NCI-H526 treated with DMSO at 0.1 percent for 48 hours (cell line): ENCODE data around the gene FGD2.
A peak's percentile ranks its signal among the peaks of the same experiment; 100 is the strongest.
"Not testable (repeated sequence)": the region's sequence is repeated elsewhere in the genome, so short reads cannot be mapped to it uniquely, and the experiment has no call there.

Experiments used
- DNase-seq: peaks from one replicate; lab custom pipeline; 2025; lab: John Stamatoyannopoulos, UW

The FGD2 gene

DNA sequence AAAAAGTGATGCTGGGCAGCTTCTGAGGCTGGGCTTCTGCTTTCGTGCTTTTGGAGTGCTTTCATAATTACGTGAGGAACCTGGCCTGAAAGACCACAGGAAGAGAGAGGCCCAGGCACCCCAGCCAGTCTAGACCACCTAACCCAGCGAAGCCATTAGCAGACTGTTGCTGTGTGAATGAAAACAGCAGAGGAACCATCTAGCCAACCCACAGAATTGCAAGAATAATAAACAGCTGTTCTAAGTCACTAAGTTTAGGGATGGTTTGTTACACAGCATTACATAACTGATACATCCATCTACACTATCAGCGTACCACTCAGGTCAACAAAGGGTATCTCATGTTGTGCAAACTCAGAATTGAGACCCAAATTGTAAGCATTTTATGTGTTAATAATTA lies 34.5 kb downstream of the FGD2 start:
- no peak for DNase-seq

DNA sequence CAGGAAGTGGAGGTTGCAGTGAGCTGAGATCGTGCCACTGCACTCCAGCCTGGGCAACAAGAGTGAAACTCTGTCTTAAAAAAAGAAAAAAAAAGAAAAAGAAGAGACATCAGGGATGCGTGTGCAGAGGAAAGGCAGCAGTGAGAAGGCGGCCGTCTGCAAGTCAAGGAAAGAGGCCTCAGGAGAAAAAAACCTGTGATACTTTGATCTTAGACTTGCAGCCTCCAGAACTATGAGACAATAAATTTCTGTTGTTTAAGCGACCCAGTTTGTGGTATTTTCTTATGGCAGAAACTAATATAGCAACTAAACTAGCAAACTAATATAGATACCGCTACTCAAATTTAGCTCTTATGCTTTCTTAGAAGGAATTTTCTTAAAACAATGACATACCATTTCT lies 36.1 kb downstream of the FGD2 start:
- no peak for DNase-seq

DNA sequence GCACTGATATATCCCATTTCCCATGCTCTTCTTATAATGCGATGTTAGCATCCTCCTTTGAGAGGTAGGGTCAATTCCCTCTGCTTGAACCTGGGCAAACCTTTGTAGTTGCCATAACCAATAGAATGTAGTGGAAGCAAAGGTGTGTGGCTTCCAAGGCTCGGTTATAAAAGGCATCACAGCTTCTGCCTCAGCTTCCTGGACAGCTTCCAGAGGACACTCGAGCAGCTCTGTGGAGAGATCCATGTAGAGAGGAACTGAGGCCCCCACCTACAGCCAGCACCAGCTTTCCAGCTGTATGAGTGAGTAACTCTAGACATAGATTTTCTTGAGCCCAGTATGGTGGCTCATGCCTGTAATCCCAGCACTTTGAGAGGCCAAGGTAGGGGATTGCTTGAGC lies 36.7 kb downstream of the FGD2 start:
- no peak for DNase-seq

DNA sequence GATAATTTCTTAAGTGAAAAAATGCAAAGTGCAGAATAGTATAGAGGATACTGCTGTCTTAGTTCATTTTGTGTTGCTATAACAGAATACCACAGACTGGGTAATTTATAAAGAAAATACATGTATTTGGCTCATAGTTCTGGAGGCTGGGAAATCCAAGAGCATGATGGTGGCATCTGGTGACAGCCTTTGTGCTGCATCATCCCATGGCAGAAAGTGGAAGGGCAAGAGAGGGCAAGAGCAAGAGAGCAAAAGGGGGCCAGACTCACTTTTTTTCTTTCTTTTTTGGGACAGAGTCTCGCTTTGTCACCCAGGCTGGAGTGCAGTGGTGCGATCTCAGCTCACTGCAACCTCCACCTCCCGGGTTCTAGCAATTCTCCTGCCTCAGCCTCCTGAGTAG lies 37.6 kb downstream of the FGD2 start:
- not testable (repeated sequence) for DNase-seq

DNA sequence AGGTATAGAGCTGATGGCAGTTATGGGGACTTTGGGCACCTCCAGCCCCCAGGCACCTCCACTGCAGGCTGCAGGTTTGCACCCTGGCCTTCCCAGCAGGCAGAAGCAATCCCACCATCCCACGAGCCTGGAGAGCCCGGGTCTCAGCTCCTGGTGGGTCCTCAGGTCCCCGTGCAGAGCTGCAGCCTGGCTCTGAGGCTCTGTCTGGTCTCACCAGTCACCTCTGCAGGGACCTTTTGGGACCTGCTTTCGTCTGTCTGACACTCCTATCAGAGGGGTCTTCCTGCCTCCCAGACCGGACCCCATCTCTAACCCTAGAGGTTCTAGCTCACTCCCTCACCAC lies 41.9 kb downstream of the FGD2 start:
- no peak for DNase-seq

DNA sequence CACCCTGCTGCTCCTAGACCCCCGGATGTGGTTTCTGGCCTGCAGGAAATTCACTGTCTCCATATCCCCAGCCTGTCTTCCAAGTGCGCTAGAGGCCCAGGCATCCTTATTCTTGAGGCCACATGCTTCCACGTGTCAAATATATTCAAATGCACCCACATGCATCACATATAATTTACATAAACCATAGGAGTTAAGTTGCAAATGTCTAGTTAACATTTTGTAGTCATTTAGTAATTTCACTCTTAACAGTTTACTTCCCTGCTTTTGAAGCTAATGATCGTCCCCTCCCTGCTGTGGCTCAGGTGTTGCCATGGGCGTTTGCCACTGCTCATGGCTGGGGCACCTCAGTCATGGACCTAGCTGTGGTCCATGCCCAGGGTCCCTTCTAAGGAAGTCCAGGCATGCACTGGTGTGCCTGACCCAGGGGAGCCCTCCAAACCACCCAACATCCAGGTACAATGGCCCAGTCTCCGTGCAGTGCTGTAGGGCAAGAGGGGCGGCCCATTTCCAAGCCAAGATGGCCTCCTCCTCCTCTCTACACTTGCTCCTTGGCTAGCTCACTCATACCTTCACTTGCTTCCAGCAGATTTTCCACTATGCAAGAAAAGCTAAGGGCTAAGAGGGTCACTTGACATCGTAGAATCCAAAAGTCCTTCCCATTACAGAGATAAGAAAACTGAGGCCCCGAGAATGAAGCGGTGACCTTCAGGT lies 42.4 kb downstream of the FGD2 start:
- DNase-seq, result no peak

DNA sequence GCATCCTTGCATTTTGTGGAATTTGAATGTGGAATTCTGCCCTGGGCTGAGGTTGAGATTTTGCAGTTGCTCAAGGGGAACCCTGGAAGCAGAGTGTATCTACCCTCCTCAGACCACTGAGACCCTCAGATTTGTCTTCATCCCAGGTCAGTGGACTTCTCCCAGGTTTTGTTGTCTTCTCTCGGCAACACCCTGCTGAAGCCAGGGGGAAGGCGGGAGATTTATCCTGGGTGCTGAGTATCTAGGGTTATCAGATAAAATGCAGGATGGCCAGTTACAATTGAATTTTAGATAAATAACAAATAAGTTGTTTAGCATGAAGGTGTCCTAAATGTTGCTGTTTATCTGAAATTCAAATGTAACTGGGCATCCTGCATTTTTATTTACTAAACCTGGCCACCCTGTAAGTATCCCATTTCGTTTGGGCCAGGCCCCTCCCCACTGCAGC lies 43.0 kb downstream of the FGD2 start:
- DNase-seq, result no peak

DNA sequence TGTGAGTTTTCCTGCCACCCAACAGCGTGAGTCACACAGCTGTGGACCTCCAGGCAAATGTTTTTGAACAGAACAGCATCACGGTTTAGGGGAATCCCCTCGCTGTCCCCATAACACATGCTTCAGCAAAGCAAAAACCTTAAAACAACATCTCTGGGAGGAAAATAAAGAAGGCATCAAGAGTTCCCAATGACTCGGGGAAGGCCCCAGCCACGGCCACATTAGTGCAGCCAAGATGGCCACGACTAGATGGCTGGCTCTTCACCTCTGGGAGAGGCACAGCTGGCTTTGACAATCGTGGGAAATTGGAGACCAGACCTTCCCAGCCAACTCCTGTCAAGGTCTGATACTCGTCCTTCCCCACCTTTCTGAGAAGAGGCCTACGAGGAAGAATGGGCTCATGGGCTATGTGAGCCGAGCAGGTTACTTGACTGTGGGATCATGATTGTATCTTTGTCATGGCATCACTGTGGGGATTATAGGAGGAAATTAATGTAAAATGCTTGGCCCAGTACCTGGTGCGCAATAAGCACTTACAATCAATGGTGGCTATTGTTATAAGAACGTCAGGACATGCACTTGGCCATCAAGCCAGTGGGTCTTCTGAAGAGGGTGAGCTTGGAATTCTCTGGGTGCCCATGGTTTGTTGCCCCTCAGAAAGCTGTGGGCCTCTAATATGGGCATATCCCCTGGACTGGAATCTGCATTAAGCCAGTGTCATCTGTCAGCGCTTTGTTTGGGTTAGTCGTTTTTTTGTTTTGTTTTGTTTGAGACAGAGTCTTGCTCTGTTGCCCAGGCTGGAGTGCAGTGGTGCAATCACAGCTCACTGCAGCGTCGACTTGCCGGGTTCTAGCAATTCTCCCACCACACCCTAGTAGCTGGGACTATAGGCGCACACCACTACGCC lies 43.6 kb downstream of the FGD2 start:
- DNase-seq, result no peak

DNA sequence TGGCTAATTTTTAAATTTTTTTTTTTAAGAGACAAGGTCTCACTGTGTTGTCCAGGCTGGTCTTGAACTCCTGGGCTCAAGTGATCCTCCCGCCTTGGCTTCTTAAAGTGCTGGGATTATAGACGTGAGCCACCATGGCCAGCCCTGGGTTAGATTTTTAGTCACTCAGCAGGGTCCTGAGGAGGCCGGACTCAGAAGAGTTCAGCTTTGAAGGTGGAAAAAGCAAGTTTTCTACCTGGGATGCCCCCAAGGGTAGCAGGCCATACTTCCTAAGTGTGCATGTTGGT lies 44.2 kb downstream of the FGD2 start:
- DNase-seq, result no peak

DNA sequence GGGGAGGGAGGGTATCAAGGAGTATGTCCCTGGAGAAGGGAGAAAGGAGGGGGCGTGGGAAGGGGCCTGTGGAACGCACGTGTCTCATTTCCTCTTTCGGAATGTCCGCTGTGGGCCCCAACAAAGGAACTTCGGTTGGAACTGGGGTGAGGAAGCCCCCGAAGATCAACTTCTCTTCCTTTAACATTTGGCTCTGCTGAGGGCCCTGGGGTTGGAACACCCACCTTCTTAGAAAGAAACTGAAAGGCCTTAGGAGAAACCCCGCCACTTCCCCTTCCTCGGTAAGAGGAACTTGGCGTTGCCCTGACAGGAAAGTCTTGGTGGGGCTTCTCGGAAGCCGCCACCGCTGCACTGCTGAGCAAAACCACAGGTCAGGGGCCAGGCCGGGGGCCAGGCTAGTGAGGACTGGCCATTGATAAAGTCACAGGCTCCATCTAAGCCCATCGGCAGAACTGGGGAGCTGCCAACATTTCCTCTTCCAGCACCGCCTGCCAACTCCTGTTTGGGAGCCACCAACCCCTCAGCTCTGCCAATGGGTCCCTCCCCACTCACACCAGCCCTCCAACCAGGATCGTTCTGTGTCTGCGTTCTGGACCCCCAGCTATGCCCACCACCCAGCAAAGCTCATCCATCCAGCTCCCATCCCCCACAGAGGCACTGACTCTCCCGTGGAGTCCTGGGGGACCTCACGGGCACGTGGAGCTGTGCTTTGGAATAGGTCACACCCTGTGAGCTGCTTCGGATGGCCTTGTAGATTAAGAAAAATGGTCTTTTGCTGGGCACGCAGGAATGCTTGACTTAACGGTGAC lies 44.8 kb downstream of the FGD2 start:
- DNase-seq, result no peak

DNA sequence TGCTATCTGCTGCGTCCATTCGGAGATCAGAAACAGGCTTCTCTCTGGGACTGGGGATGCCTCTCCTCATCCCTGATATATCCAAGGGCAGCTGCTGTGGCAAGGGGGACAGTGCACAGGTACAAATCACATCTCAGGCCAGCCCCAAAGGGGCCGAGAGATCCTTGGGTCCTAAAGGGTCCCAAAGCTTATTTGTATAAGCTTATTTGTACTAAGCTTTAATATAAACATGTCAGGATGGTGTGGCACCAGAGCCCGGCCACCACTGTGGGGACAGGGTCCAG lies 45.3 kb downstream of the FGD2 start:
- DNase-seq, result no peak

DNA sequence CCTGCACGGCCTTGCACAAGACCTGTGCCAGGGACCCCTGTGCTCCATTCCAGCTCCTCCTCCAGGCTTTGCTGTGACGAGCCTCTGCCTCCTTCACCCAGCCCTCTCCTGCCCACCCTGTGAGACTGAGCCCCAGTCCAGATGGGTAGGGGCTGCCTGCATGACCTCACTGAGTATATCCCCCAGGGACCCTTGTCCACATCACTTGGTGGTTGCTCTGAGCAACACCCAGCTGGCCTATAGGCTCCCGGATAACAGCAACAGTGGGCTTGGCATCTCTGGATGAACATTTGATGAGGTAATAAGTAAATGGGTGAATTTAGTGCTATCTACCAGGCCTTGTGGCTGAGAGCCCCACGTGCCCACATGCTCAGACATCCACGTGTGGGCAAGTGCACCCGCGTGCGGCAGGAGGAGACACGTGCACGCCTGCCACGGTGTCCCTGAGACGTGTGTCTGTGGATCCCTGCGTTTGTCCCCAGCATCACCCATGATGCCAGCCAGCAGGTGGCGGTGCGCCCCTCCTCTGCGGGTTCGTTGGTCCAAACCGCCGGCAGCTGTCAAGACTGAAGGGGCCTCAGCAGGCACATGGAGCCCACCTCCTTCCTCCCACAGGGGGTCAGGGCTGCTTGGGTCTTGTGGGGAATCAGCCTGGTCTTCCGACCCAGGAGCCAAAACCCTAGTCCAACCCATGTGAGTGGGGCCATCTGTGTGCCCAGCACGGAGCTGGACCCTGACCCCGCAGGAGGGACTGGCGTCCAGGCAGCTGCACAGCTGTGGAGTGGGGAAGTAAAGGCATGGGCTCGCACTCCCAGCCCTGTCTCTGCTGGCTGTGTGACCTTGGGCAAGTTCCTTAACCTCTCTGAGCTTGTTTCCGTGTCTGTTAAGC lies 45.9 kb downstream of the FGD2 start:
- peak; percentile 20 for DNase-seq

DNA sequence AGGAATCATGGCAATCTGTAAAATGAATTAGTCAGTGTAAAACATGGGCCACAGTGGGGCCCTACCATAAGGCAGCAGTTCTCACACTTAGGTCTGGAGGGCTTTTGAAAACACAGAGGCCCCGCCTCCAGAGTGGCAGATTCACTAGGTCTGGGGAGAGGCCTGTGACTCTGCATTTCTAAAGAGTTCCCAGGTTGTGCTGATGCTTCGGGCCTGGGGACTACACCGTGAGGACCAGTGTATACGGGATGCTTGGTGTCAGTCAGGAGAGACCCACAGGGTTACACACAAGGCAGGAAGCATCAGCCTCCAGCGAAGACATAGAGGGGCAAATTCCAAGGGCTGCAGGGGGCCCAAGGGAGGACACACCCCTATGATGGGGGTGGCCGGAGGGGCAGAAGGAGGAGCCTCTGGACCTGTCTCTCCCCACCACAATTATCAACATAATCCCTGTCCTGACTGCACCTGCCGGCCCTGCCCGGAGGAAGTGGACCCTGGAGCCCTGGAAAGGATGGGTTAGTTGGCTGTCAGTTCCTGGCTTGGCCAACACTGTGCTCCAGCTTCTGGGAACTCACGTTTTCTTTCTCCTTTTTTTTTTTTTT lies 46.7 kb downstream of the FGD2 start:
- DNase-seq, result no peak

DNA sequence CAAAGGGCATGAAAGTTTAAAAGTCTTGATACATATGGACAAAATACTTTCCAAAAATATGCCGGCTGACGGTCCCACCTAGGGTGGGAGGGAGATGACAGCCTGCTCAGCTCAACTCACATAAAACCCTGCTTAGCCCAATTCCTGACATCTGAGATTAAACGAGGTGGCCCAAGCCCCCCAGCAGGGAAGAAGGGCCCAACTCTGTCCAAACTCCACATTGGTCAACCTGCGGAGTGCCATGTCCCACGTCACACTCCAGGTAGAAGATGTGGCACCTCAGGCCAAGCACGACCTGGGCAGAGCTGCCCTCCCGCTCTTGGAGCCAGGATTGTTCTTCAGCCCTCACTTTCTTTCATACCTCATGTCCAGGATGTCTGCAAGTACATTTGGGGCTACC lies 48.2 kb downstream of the FGD2 start:
- DNase-seq, result no peak

DNA sequence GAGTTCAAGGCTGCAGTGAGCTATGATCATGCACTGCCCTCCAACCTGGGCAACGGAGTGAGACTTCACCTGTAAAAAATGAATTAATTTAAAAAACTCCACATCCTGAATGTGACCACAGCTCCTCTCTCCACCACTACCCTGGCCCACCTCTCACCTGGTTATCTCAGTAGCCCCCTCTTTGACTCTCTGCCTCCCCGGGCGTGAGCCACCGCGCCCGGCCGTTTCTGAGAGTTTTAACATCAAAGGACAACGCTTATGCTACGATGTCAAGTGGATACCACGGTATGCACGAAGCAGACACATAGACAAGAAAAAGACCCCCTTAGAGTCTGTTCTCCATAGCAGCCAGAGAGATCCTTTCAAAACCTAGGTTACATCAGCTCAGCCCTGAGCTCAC lies 48.7 kb downstream of the FGD2 start:
- no peak for DNase-seq

DNA sequence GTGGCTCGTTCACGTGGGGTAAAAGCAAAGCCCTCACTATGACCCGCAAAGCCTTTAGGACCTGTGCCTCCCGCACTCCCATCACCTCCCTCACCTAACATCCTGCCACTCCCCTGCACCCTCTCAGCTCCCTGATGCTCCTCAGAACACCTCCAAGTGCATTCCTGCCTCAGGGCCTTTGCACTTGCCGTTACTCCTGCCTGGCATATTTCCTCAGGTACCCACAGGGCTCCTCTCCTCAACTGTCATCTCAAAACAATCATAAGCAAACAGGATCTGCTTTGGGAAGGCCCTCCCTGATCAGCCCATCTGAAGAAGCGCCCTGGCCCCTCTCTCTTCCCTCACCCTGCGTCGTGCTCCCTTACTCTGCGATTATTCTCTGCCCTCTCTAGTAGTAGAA lies 49.1 kb downstream of the FGD2 start:
- DNase-seq, result no peak

DNA sequence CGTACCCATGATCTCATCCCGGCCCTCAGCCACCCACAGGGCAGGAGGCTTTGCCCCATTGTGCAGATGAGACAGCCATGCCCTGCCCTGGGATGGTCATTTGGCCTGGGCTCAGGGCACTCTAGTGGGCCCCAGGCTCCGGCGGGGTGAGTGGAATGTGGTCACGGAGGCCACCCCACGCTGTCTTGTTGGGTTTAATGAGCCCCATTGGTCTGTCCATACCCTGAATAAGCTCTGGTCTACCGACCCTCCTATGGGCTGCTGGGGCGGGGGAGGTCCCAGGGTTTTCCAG lies 50.6 kb downstream of the FGD2 start:
- DNase-seq, result no peak

DNA sequence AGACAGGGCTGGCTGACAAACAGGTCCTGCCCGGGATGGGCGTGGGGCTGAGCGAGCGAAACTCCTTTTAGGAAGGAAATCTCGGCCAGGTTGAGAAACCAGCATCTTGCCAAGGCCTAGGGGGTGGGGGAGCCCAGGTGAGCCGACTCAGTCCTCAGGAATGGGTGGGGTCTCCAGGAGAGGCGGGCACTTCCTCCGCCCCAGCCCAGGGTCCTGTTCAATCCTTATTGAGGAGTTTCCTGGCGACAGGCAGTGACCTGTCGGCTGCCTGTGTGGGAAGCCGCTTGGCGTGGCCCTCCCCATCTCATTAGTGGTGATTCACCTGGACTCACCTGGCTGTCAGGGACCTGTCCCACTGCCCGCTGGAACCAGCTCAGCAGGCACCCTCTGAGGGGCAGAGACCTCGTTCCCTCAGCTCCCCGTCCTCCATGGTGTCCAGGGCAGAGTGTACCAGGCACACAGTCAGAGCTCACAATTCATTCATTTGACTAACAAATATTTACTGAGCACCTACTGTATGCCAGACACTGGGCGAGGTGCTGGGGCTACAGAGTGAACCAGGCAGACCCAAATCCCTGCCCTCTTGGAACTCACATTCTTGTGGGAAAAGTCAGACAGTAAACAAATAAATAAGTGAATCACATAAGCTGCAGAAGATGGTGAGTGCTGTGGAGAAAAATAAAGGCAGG lies 51.1 kb downstream of the FGD2 start:
- DNase-seq, result no peak

DNA sequence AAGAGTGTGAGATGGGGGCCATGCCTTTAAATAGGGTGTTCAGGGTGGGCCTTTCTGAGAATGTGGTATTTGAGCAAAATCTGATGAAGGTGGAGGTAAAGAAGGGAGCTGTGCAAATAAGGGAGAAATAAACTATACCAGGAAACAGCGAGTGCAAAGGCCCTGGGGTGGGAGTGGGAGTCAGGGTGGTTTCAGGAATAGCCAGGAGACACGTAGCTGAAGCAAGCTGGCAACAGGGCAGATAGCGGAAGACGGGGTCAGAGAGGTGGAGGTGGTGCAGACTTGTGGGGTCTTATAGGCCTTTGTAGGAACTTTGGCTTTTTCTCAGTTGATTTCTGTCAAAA lies 51.6 kb downstream of the FGD2 start:
- DNase-seq, result no peak

DNA sequence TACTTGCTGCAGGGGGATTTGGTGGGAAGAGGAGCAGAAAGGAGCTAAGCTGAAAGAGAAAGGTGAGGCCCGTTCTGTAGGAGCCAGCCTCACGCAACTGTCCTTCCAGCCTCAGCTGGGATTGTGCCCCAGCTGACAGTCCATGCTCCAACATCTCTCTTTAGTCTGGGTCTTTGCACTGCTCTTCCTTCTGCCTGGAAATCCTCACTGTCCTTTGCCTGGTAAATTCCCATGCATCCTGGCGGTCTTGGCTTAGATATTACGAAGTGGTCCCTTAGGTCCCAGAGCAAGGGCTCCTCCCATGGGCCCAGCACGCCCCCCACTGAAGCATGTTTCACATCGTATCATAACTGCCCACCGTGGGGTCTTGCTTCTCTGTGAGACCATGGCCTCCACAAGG lies 52.2 kb downstream of the FGD2 start:
- no peak for DNase-seq

DNA sequence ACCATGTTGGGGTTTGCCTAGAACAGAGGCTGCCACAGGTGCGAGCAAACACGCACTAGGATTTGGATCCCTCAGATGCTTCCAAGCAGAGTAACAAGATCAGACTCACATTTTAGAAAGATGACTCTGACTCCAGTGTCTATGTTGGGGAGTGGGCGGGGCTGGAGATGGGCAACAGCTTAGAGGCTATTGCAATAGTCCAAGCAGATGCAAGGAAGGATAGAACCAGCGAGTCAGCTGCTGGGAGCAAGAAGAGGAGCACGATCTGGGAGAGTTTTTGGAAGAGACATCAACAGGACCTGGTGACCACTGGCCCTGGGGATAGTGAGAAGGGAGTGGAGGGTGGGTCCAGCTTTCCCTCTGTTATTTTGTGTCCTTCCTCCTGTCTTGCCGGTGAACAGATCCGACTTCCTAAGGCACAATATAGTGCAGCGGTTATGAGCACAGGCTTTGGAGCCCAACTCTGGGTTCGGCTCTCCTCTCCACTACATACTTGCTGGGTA lies 52.7 kb downstream of the FGD2 start:
- no peak for DNase-seq
